BLaER1 treated with 17β-estradiol and CSF1 and Interleukin-3, amounts not matched to agents 10 nM and 100 nM (cell line): ENCODE measurements around the gene ADCYAP1R1.

ENCODE experiments used
- H3K27ac ChIP-seq, 11 experiments: shearing (Covaris generic); formaldehyde crosslinking; 2 replicates each; pipeline ENCODE4 v1.8.1; 2022
- H3K27me3 ChIP-seq, 11 experiments: shearing (Covaris generic); formaldehyde crosslinking; 2 replicates each; pipeline ENCODE4 v1.8.1; 2022
- H3K36me3 ChIP-seq, 11 experiments: shearing (Covaris generic); formaldehyde crosslinking; 2 replicates each; pipeline ENCODE4 v1.8.1; 2022
- H3K4me1 ChIP-seq, 10 experiments: shearing (Covaris generic); formaldehyde crosslinking; 2 replicates each; pipeline ENCODE4 v1.8.1; 2022
- H3K4me2 ChIP-seq, 11 experiments: shearing (Covaris generic); formaldehyde crosslinking; 2 replicates each; pipeline ENCODE4 v1.8.1; 2022
- H3K4me3 ChIP-seq, 10 experiments: shearing (Covaris generic); formaldehyde crosslinking; 2 replicates each; pipeline ENCODE4 v1.8.1; 2022
- H3K9ac ChIP-seq, 11 experiments: shearing (Covaris generic); formaldehyde crosslinking; 2 replicates each; pipeline ENCODE4 v1.8.1; 2022
- H3K9me3 ChIP-seq, 11 experiments: shearing (Covaris generic); formaldehyde crosslinking; replicated peaks in 1 of 11; 2 replicates each; pipeline ENCODE4 v1.8.1; 2022
- H4K20me1 ChIP-seq, 11 experiments: shearing (Covaris generic); formaldehyde crosslinking; 2 replicates each; pipeline ENCODE4 v1.8.1; 2022
- Cebpa-rat ChIP-seq, 11 experiments: shearing (Covaris generic); IDR thresholded peaks; 2 replicates each; pipeline ENCODE4 v1.8.1; 2022

The ADCYAP1R1 gene

GRCh38 chr7:31083210-31083786 is 31.2 kb downstream of the ADCYAP1R1 start:
- Histone ChIP-seq H4K20me1 (no peaks in the 10 kb centered on the region; a peak in 1 of 22 replicates), H3K27me3 (no peaks in the 10 kb centered on the region; a peak in 1 of 22 replicates), H3K36me3 (no peaks in the 10 kb centered on the region), H3K27ac (no peak overlapping the region), H3K9me3 (no peaks in the 10 kb centered on the region), H3K4me2 (peak overlapping the region in 9 of 11 experiments; percentile 51 to 78 (median 64); a peak in 16 of 22 replicates), H3K4me3 (no peak overlapping the region), H3K9ac (no peak overlapping the region), H3K4me1 (peaks cover 15 to 18% (median 16%) of the 10 kb centered on the region in 10 experiments)
- no peak for TF ChIP-seq Cebpa-rat (IDR thresholded peaks at IDR 0.05)

- TF ChIP-seq Cebpa-rat (IDR thresholded peaks at IDR 0.05): no peak
- H3K4me3 ChIP-seq: no peak overlapping the region
- H3K27me3 ChIP-seq: no peaks in the 10 kb centered on the region; a peak in 1 of 22 replicates
- H3K36me3 ChIP-seq: no peaks in the 10 kb centered on the region
- H3K9me3 ChIP-seq: no peaks in the 10 kb centered on the region
- no peak overlapping the region for H3K4me2 ChIP-seq
- H4K20me1 ChIP-seq: no peaks in the 10 kb centered on the region; a peak in 1 of 22 replicates
- peaks cover 15 to 18% (median 16%) of the 10 kb centered on the region in 10 experiments for H3K4me1 ChIP-seq
- H3K27ac ChIP-seq: no peak overlapping the region
- no peak overlapping the region for H3K9ac ChIP-seq
Measured at GRCh38 chr7:31084226-31084625, 32.1 kb downstream of the ADCYAP1R1 start.

- Histone ChIP-seq H3K4me3 (no peak overlapping the region), H3K4me2 (no peak overlapping the region), H3K9me3 (no peaks in the 10 kb centered on the region), H3K27ac (no peak overlapping the region), H3K9ac (no peak overlapping the region), H3K27me3 (no peaks in the 10 kb centered on the region), H3K36me3 (no peaks in the 10 kb centered on the region), H4K20me1 (no peaks in the 10 kb centered on the region; a peak in 1 of 22 replicates), H3K4me1 (peaks cover 7 to 10% (median 8%) of the 10 kb centered on the region in 10 experiments)
- no peak for TF ChIP-seq Cebpa-rat (IDR thresholded peaks at IDR 0.05)
Measured at GRCh38 chr7:31087351-31087750, 35.2 kb downstream of the ADCYAP1R1 start.

GRCh38 chr7:31091924-31092434 is 39.9 kb downstream of the ADCYAP1R1 start:
- H3K27ac ChIP-seq: no peak overlapping the region
- no peaks in the 10 kb centered on the region for H4K20me1 ChIP-seq
- H3K4me1 ChIP-seq: no peaks in the 10 kb centered on the region
- no peak for TF ChIP-seq Cebpa-rat (IDR thresholded peaks at IDR 0.05)
- no peak overlapping the region for H3K4me2 ChIP-seq
- H3K4me3 ChIP-seq: no peak overlapping the region
- no peaks in the 10 kb centered on the region for H3K27me3 ChIP-seq
- no peak overlapping the region for H3K9ac ChIP-seq
- H3K9me3 ChIP-seq: no peaks in the 10 kb centered on the region
- H3K36me3 ChIP-seq: no peaks in the 10 kb centered on the region

GRCh38 chr7:31092606-31093005 is 40.5 kb downstream of the ADCYAP1R1 start:
- H3K27ac ChIP-seq: no peak overlapping the region
- H3K9ac ChIP-seq: no peak overlapping the region
- H3K36me3 ChIP-seq: no peaks in the 10 kb centered on the region
- no peak for TF ChIP-seq Cebpa-rat (IDR thresholded peaks at IDR 0.05)
- no peaks in the 10 kb centered on the region for H3K9me3 ChIP-seq
- no peaks in the 10 kb centered on the region for H4K20me1 ChIP-seq
- H3K4me1 ChIP-seq: no peaks in the 10 kb centered on the region
- no peak overlapping the region for H3K4me3 ChIP-seq
- H3K27me3 ChIP-seq: no peaks in the 10 kb centered on the region
- H3K4me2 ChIP-seq: no peak overlapping the region

- Histone ChIP-seq H3K27ac (no peak overlapping the region), H3K4me2 (no peak overlapping the region), H3K9me3 (no peaks in the 10 kb centered on the region), H3K4me1 (no peaks in the 10 kb centered on the region), H3K9ac (no peak overlapping the region), H3K36me3 (no peaks in the 10 kb centered on the region), H3K4me3 (no peak overlapping the region), H4K20me1 (no peaks in the 10 kb centered on the region), H3K27me3 (no peaks in the 10 kb centered on the region)
- TF ChIP-seq Cebpa-rat (IDR thresholded peaks at IDR 0.05): no peak
Measured at GRCh38 chr7:31093282-31093681, 41.2 kb downstream of the ADCYAP1R1 start.

- H3K9me3 ChIP-seq: no peaks in the 10 kb centered on the region
- no peak for TF ChIP-seq Cebpa-rat (IDR thresholded peaks at IDR 0.05)
- H3K4me1 ChIP-seq: no peaks in the 10 kb centered on the region
- H3K4me2 ChIP-seq: no peak overlapping the region
- no peak overlapping the region for H3K27ac ChIP-seq
- no peaks in the 10 kb centered on the region for H3K27me3 ChIP-seq
- no peak overlapping the region for H3K9ac ChIP-seq
- H3K36me3 ChIP-seq: no peaks in the 10 kb centered on the region
- no peaks in the 10 kb centered on the region; a peak in 1 of 22 replicates for H4K20me1 ChIP-seq
- H3K4me3 ChIP-seq: no peak overlapping the region
Measured at GRCh38 chr7:31094271-31094670, 42.2 kb downstream of the ADCYAP1R1 start.

GRCh38 chr7:31095286-31096197 is 43.4 kb downstream of the ADCYAP1R1 start:
- Histone ChIP-seq H3K4me1 (no peaks in the 10 kb centered on the region), H3K36me3 (no peaks in the 10 kb centered on the region), H3K9me3 (no peaks in the 10 kb centered on the region), H3K9ac (no peak overlapping the region), H3K4me3 (no peak overlapping the region), H3K27me3 (no peaks in the 10 kb centered on the region), H3K27ac (no peak overlapping the region), H3K4me2 (no peak overlapping the region), H4K20me1 (no peaks in the 10 kb centered on the region; a peak in 1 of 22 replicates)
- no peak for TF ChIP-seq Cebpa-rat (IDR thresholded peaks at IDR 0.05)

GRCh38 chr7:31096198-31096876 is 44.2 kb downstream of the ADCYAP1R1 start:
- Histone ChIP-seq H3K27me3 (no peaks in the 10 kb centered on the region), H3K36me3 (no peaks in the 10 kb centered on the region), H3K4me3 (no peak overlapping the region), H3K4me1 (no peaks in the 10 kb centered on the region), H3K27ac (no peak overlapping the region), H4K20me1 (no peaks in the 10 kb centered on the region; a peak in 1 of 22 replicates), H3K9ac (no peak overlapping the region), H3K4me2 (no peak overlapping the region), H3K9me3 (no peaks in the 10 kb centered on the region)
- no peak for TF ChIP-seq Cebpa-rat (IDR thresholded peaks at IDR 0.05)
